Measurements from ENCODE around the gene CTXN1. TPM values are rescaled to one million over a fixed set of nuclear protein-coding genes. Genes with fewer than 3 reads are reported as not detected.

The CTXN1 gene
- total RNA-seq, 1 donor, result 2.8 TPM

DNA sequence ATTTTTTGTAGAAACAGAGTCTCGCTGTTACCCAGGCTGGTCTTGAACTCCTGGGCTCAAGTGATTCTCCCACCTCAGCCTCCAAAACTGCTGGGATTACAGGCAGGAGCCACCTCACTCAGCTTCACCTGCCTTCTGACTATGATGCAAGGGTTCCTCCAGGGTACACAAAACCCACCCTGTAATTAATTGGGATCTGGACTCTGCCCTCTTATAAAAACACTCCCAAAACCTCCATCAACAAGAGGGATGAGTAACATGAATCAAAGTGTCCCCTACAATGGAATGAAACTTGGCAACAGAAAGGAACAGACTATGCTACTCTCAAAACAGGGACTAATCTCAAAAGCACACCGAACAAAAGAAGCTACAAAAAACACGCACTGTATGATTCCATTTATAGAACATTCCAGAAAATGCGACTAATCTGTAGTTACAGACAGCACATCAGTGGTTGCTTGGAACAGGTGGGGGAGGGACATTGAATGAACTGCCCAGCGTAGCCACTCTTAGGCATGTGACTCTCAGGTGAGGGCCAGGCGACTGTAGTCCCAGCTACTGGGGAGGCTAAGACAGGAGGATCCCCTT is 48.6 kb downstream of the CTXN1 start:
- TF ChIP-seq CTCF (IDR thresholded peaks at IDR 0.05; ENCODE audit: insufficient read depth, low read length), result no peak
- no peak overlapping the region for H3K4me3 ChIP-seq (ENCODE audit: low read depth, low read length)
- DNase-seq (ENCODE audit: low read depth), result no peak

DNA sequence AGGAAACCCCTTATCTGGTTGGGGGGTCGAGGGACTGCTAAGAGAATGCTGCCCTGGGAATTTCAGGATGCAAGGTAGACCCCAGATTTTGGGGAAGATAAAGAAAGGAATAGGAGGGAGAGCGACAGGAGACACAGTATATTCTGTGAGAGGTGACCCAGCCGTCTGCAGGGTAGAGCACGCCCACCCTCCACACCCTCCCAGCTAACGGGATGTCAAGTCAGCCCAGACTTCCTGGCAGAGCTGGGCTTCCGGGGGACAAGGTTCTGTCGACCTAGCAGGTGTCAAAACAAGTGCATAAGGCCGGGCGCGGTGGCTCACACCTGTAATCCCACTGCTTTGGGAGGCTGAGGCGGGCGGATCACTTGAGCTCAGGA is 51.0 kb downstream of the CTXN1 start:
- H3K4me3 ChIP-seq (ENCODE audit: low read depth, low read length), result no peak overlapping the region
- no peak for DNase-seq (ENCODE audit: low read depth)
- no peak for TF ChIP-seq CTCF (IDR thresholded peaks at IDR 0.05; ENCODE audit: insufficient read depth, low read length)

Other genes with a start within 250 kb of the CTXN1 start
- not detected in 2 replicates for gene MCEMP1, start 249.0 kb downstream of the CTXN1 start, total RNA-seq (ENCODE audit: low replicate concordance)
- gene TRAPPC5, start 245.3 kb downstream of the CTXN1 start, total RNA-seq (ENCODE audit: low replicate concordance), result 26.3 and 38.8 TPM in 2 replicates
- not detected in 2 replicates for gene FCER2, start 224.0 kb downstream of the CTXN1 start, total RNA-seq (ENCODE audit: low replicate concordance)
- not detected in 2 replicates for gene CLEC4G, start 194.0 kb downstream of the CTXN1 start, total RNA-seq (ENCODE audit: low replicate concordance)
- gene CD209, start 178.6 kb downstream of the CTXN1 start, total RNA-seq (ENCODE audit: low replicate concordance), result not detected in 2 replicates
- not detected in 2 replicates for gene CLEC4M, start 162.9 kb downstream of the CTXN1 start, total RNA-seq (ENCODE audit: low replicate concordance)
- 16.6 and 22.3 TPM in 2 replicates for gene EVI5L, start 95.9 kb downstream of the CTXN1 start, total RNA-seq (ENCODE audit: low replicate concordance)
- 0.09 and 0.90 TPM in 2 replicates for gene PRR36, start 51.7 kb downstream of the CTXN1 start, total RNA-seq (ENCODE audit: low replicate concordance)
- 2.1 and 5.2 TPM in 2 replicates for gene LRRC8E, start 37.6 kb downstream of the CTXN1 start, total RNA-seq (ENCODE audit: low replicate concordance)
- gene MAP2K7, start 22.3 kb downstream of the CTXN1 start, total RNA-seq (ENCODE audit: low replicate concordance), result 3.4 and 10.2 TPM in 2 replicates
- 0.99 and 1.3 TPM in 2 replicates for gene TGFBR3L, start 11.3 kb downstream of the CTXN1 start, total RNA-seq (ENCODE audit: low replicate concordance)
- 17.3 and 27.8 TPM in 2 replicates for gene SNAPC2, start 5.8 kb downstream of the CTXN1 start, total RNA-seq (ENCODE audit: low replicate concordance)
- 36.5 and 40.7 TPM in 2 replicates for gene TIMM44, start 17.5 kb upstream of the CTXN1 start, total RNA-seq (ENCODE audit: low replicate concordance)
- gene ELAVL1, start 79.5 kb upstream of the CTXN1 start, total RNA-seq (ENCODE audit: low replicate concordance), result 5.8 and 34.1 TPM in 2 replicates
- not detected in 2 replicates for gene CCL25, start 126.6 kb upstream of the CTXN1 start, total RNA-seq (ENCODE audit: low replicate concordance)
- not detected in 2 replicates for gene FBN3, start 223.5 kb upstream of the CTXN1 start, total RNA-seq (ENCODE audit: low replicate concordance)